ENCODE measurements around the gene OR6B2. TPM values are rescaled to one million over a fixed set of nuclear protein-coding genes. Genes with fewer than 3 reads are reported as not detected.

Gene OR6B2
- total RNA-seq, 4 donors from 2014 or later: not detected

DNA sequence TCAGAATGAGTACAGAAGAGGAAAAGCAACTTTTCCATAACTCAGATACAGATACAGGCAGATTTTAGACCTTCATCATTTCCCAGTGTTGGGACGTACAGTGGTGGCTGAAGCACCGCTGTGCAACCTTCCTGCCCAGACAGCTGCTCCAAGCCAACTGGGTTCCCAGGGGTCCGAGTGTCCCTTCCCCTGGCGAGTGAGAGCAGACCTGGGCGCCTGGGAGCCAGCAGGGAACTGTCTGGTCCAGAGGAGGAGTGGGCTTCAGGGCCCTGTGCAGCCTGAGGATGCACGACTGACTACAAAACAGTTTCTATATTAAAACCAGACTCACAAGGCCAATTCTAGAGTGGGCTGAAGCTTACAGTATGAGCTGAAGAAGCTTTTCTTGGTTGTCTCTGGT is 11.1 kb upstream of the OR6B2 start:
- H3K27ac ChIP-seq: no peak overlapping the region
- no peaks in the 10 kb centered on the region for H3K36me3 ChIP-seq
- intact Hi-C loops (cut with DNase I; ENCODE audit: low total_unique reads): no loop called here
- no peak overlapping the region for H3K4me3 ChIP-seq
- no peaks in the 10 kb centered on the region for H3K4me1 ChIP-seq
- DNase-seq: no peak
- H3K27me3 ChIP-seq: peaks cover 0 to under 1% of the 10 kb centered on the region in 2 donors
- H3K9me3 ChIP-seq: no peaks in the 10 kb centered on the region
- TF ChIP-seq POLR2A (IDR thresholded peaks at IDR 0.05): no peak
- TF ChIP-seq, protein P1, sequence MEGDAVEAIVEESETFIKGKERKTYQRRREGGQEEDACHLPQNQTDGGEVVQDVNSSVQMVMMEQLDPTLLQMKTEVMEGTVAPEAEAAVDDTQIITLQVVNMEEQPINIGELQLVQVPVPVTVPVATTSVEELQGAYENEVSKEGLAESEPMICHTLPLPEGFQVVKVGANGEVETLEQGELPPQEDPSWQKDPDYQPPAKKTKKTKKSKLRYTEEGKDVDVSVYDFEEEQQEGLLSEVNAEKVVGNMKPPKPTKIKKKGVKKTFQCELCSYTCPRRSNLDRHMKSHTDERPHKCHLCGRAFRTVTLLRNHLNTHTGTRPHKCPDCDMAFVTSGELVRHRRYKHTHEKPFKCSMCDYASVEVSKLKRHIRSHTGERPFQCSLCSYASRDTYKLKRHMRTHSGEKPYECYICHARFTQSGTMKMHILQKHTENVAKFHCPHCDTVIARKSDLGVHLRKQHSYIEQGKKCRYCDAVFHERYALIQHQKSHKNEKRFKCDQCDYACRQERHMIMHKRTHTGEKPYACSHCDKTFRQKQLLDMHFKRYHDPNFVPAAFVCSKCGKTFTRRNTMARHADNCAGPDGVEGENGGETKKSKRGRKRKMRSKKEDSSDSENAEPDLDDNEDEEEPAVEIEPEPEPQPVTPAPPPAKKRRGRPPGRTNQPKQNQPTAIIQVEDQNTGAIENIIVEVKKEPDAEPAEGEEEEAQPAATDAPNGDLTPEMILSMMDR (IDR thresholded peaks at IDR 0.05): no peak

DNA sequence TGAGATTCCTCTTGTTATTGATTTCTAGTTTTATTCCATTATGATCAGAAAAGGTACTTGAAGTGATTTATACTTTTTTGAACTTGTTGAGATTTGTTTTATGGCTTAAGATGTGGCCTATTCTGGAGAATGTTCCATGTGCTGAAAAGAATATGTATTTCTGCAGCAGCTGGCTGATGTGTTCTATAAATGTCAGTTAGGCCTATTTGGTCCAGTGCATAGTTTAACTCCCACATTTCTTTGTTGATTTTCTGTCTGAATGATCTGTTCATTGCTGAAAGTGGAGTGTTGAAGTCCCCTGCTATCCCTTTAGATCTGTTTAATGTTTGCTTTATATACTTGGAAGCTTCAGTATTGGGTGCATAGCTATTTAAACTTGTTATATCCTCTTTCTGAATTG is 7.1 kb upstream of the OR6B2 start:
- Histone ChIP-seq H3K27me3 (peaks cover 0 to 7% of the 10 kb centered on the region in 2 donors), H3K27ac (no peak overlapping the region), H3K36me3 (no peaks in the 10 kb centered on the region), H3K9me3 (no peaks in the 10 kb centered on the region), H3K4me1 (no peaks in the 10 kb centered on the region), H3K4me3 (no peak overlapping the region)
- no peak for DNase-seq
- intact Hi-C loops (cut with DNase I; ENCODE audit: low total_unique reads): no loop called here
- TF ChIP-seq POLR2A (IDR thresholded peaks at IDR 0.05): no peak
- TF ChIP-seq, protein P1 (IDR thresholded peaks at IDR 0.05): no peak

DNA sequence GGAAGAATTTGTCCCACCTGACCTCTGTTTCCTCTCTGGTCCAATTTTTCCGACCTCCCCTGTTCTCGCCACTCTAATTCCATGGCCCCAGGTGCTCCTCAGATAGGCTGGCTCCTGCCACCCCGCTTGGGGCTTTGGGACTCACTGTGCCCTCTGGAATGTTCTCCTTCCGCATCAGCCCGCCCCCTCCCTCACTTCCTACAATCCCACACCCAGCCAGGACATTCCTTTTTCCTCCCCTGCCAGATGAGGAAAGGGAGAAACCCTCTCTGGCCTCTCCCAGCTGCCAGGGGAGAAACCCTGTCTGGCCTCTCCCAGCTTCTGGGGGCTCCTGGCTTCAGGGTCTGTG is 3.1 kb upstream of the OR6B2 start:
- no peaks in the 10 kb centered on the region for H3K9me3 ChIP-seq
- TF ChIP-seq, protein P1 (IDR thresholded peaks at IDR 0.05): no peak
- TF ChIP-seq POLR2A (IDR thresholded peaks at IDR 0.05): no peak
- H3K36me3 ChIP-seq: no peaks in the 10 kb centered on the region
- H3K27ac ChIP-seq: no peak overlapping the region
- H3K4me3 ChIP-seq: no peak overlapping the region
- peaks cover 0 to 7% of the 10 kb centered on the region in 2 donors for H3K27me3 ChIP-seq
- DNase-seq: no peak
- no peaks in the 10 kb centered on the region for H3K4me1 ChIP-seq
- intact Hi-C loops (cut with DNase I; ENCODE audit: low total_unique reads): no loop called here

DNA sequence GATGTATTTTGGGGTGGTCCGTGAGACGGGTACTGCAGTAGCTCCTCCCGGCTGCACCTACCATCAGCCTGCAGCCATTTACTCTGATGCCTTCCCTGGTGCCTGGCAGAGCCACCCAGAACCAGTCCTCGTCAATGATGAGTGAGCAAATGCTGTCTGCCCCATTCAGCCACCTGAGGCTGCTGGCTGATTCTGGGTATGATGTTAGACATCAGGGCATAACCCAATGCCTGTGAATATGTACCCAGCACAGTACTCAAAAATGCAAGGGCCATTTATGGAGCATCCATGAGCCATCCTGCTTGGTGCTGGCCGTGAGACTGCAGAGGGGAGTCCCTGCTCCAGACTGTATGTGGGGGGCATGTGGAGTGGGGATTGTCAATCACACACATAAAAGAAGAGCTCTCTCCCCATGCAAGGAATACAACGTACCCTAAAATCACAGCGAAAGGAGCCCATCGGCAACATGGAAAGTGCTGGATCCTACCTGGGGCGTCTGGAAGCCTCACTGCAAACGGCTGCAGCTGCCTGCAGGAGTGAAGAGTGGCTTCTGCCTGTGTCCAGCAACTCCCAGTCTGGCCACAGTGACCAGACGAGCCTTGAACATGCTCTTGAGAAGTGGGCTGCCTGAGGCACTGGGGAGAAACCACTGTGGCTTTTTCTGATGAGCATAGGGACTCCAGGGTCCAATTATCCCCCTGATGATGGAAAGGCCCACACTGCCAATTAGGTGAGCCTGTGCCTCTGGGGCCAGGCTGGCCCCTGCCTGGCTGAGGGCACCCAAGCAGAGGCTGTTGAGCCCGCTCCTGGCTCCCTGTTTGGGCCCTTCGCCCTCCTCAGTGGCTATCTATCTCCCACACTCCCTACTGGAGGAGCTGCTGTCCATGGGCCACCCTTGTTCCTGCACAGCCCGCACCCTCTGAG is 2.4 kb upstream of the OR6B2 start:
- no peak overlapping the region for H3K4me3 ChIP-seq
- no peaks in the 10 kb centered on the region for H3K9me3 ChIP-seq
- H3K4me1 ChIP-seq: no peaks in the 10 kb centered on the region
- TF ChIP-seq, protein P1 (IDR thresholded peaks at IDR 0.05): no peak
- no peak for TF ChIP-seq POLR2A (IDR thresholded peaks at IDR 0.05)
- no peak overlapping the region for H3K27ac ChIP-seq
- H3K27me3 ChIP-seq: peaks cover 0 to 7% of the 10 kb centered on the region in 2 donors
- no peaks in the 10 kb centered on the region for H3K36me3 ChIP-seq
- intact Hi-C loops (cut with DNase I; ENCODE audit: low total_unique reads): no loop called here
- no peak for DNase-seq

DNA sequence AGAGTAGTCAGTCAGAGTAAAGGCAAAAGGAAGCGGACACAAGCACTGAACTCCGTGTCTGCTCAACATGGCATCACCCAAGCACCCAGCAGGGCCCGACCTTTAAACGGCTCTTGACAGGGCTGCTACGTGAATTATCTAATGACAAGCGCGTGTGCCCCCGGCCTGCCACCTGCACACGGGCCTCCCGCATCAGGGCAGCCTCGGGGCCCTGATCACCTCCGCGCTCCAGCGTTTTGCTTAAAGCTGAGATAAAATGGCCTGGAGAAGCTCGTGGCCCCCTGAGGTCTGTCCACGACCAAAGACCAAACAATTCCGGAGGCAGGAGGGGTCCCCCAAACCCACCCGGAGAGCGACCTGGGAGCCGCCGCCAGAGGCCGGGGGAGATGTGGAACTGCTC is 5.5 kb downstream of the OR6B2 start:
- Histone ChIP-seq H3K27me3 (no peaks in the 10 kb centered on the region), H3K4me1 (peaks cover 0 to 10% of the 10 kb centered on the region in 2 donors), H3K4me3 (peak overlapping the region; percentile 87), H3K9me3 (no peaks in the 10 kb centered on the region), H3K27ac (peak overlapping the region; percentile 95 to 98), H3K36me3 (no peaks in the 10 kb centered on the region)
- intact Hi-C loops (cut with DNase I; ENCODE audit: low total_unique reads): no loop called here
- TF ChIP-seq, protein P1 (IDR thresholded peaks at IDR 0.05): no peak
- no peak for TF ChIP-seq POLR2A (IDR thresholded peaks at IDR 0.05)
- DNase-seq: no peak
